GM12878 (cell line): Measurements from ENCODE around the gene HSPB1. TPM values are rescaled to one million over a fixed set of nuclear protein-coding genes. Genes with fewer than 3 reads are reported as not detected.

ENCODE experiments used
- BACH1 ChIP-seq: fragments of 450-650 bp; IDR thresholded peaks from 2 replicates; pipeline ENCODE4 v1.6.1; 2017; ENCODE audit warnings: mild to moderate bottlenecking, borderline replicate concordance
- BMI1 ChIP-seq: fragments of 450-650 bp; IDR thresholded peaks from 2 replicates; pipeline ENCODE4 v1.6.1; 2016; ENCODE audit warnings: mild to moderate bottlenecking, moderate library complexity, borderline replicate concordance
- CHD2 ChIP-seq: IDR thresholded peaks from 2 replicates; pipeline ENCODE4 v1.6.1; 2011; ENCODE audit warnings: low read depth, low read length, improper control_type of control experiment, borderline replicate concordance
- CREM ChIP-seq: IDR thresholded peaks from 2 replicates; pipeline ENCODE4 v1.6.1; 2014; ENCODE audit warnings: antibody characterized with exemption, low read depth
- EGR1 ChIP-seq, 2 experiments: IDR thresholded peaks; 1 replicate in 1 of 2; 2 replicates in 1 of 2; pipeline ENCODE4 v1.6.1; 2011 to 2012; ENCODE audit warnings: low read depth in 2 of 2, low read length in 2 of 2, borderline replicate concordance in 1 of 2, mild to moderate bottlenecking in 1 of 2, moderate library complexity in 1 of 2
- EP300 ChIP-seq, 2 experiments: fragments of 150-350 bp in 1 of 2; IDR thresholded peaks; 2 replicates each; pipeline ENCODE4 v1.6.1; 2011 to 2012; ENCODE audit warnings: low read depth in 2 of 2, low read length in 2 of 2, borderline replicate concordance in 1 of 2, improper control_type of control experiment in 1 of 2, inconsistent platforms in 1 of 2; ENCODE audit not compliant: control insufficient read depth in 1 of 2
- ESRRA ChIP-seq: IDR thresholded peaks from 2 replicates; pipeline ENCODE4 v1.6.1; 2012; ENCODE audit warnings: mild to moderate bottlenecking, low read length, improper control_type of control experiment
- EZH2 ChIP-seq: IDR thresholded peaks from 2 replicates; pipeline ENCODE4 v1.6.1; 2012; ENCODE audit warnings: low read depth, mild to moderate bottlenecking, control low read depth, inconsistent platforms, low read length, borderline replicate concordance; ENCODE audit not compliant: control insufficient read depth
- FOS ChIP-seq: IDR thresholded peaks from 3 replicates; pipeline ENCODE4 v1.6.1; 2011; ENCODE audit warnings: borderline replicate concordance; ENCODE audit not compliant: insufficient read length; ENCODE audit errors: extremely low read depth
- GATAD2B ChIP-seq: fragments of 450-650 bp; conservative IDR thresholded peaks from 2 replicates; pipeline ENCODE4 v1.6.1; 2017; ENCODE audit warnings: low read depth, mild to moderate bottlenecking, moderate library complexity
- HCFC1 ChIP-seq: fragments of 150-350 bp; IDR thresholded peaks from 2 replicates; pipeline ENCODE4 v1.6.1; 2014; ENCODE audit warnings: low read length
- IRF3 ChIP-seq: fragments of 450-650 bp; IDR thresholded peaks from 2 replicates; pipeline ENCODE4 v1.6.1; 2014; ENCODE audit warnings: mild to moderate bottlenecking
- MEF2A ChIP-seq: IDR thresholded peaks from 2 replicates; pipeline ENCODE4 v1.6.1; 2011; ENCODE audit warnings: low read depth, mild to moderate bottlenecking, low read length, moderate library complexity; ENCODE audit not compliant: insufficient read depth
- MXI1 ChIP-seq: fragments of 150-350 bp; IDR thresholded peaks from 2 replicates; pipeline ENCODE4 v1.6.1; 2011; ENCODE audit warnings: low read depth, mild to moderate bottlenecking, inconsistent platforms, low read length, improper control_type of control experiment
- NR2F1 ChIP-seq: fragments of 450-650 bp; conservative IDR thresholded peaks from 2 replicates; pipeline ENCODE4 v1.6.1; 2017; ENCODE audit warnings: mild to moderate bottlenecking
- NRF1 ChIP-seq: conservative IDR thresholded peaks from 2 replicates; pipeline ENCODE4 v1.6.1; 2011; ENCODE audit warnings: mild to moderate bottlenecking, low read depth, low read length, improper control_type of control experiment
- PML ChIP-seq: IDR thresholded peaks from 2 replicates; pipeline ENCODE4 v1.6.1; 2012; ENCODE audit warnings: low read length, inconsistent platforms
- POLR2AphosphoS2 ChIP-seq: IDR thresholded peaks from 2 replicates; pipeline ENCODE4 v1.6.1; 2011; ENCODE audit warnings: low read depth, mild to moderate bottlenecking, low read length, improper control_type of control experiment, moderate library complexity
- RAD51 ChIP-seq: fragments of 450-650 bp; IDR thresholded peaks from 2 replicates; pipeline ENCODE4 v1.6.1; 2016; ENCODE audit warnings: moderate library complexity, mild to moderate bottlenecking, inconsistent platforms
- RFX5 ChIP-seq: IDR thresholded peaks from 2 replicates; pipeline ENCODE4 v1.6.1; 2011; ENCODE audit warnings: low read depth, low read length, improper control_type of control experiment
- SREBF2 ChIP-seq: IDR thresholded peaks from 2 replicates; pipeline ENCODE4 v1.6.1; 2012; ENCODE audit warnings: mild to moderate bottlenecking, low read length
- ZBTB4 ChIP-seq: fragments of 450-650 bp; formaldehyde crosslinking; IDR thresholded peaks from 2 replicates; pipeline ENCODE4 v1.4.0; 2022; ENCODE audit warnings: mild to moderate bottlenecking, moderate library complexity
- ZNF217 ChIP-seq: fragments of 450-650 bp; IDR thresholded peaks from 2 replicates; pipeline ENCODE4 v1.6.1; 2017; ENCODE audit warnings: antibody characterized with exemption, mild to moderate bottlenecking
- ZSCAN29 ChIP-seq: fragments of 450-650 bp; IDR thresholded peaks from 2 replicates; pipeline ENCODE4 v1.6.1; 2017; ENCODE audit warnings: mild to moderate bottlenecking, moderate library complexity
- ZZZ3 ChIP-seq: IDR thresholded peaks from 2 replicates; pipeline ENCODE4 v1.6.1; 2011; ENCODE audit warnings: low read depth; ENCODE audit not compliant: control insufficient read depth, insufficient read length
- polyA plus RNA-seq, 11 experiments: library from polyadenylated mRNA; depleted of rRNA in 4 of 11; unstranded in 6 of 11; stranded (reverse) in 5 of 11; fragments of >200 nt; fragmentation: Nextera tagmentation in 4 of 11; fragmentation: Illumina TruSeq in 1 of 11; extraction: Ambion mirVana in 4 of 11; extraction: Trizol in 1 of 11; gene quantifications; 1 replicate in 1 of 11; 2 replicates in 10 of 11; pipeline versions ENCODE4 v1.2.1 to v1.2.3, GENCODE V29; 2011 to 2016; ENCODE audit warnings: inconsistent platforms in 2 of 11, missing spikeins in 2 of 11, low read depth in 1 of 11
- total RNA-seq, 4 experiments: library from RNA; depleted of rRNA in 3 of 4; stranded (reverse); fragments of >200 nt in 3 of 4; fragmentation: Illumina TruSeq in 1 of 4; extraction: Trizol in 1 of 4; gene quantifications; 2 replicates each; pipeline versions ENCODE4 v1.2.1 to v1.2.3, GENCODE V29; 2013 to 2021
- TF ChIP-seq, protein P1 (sequence below): IDR thresholded peaks from 2 replicates; pipeline ENCODE4 v1.6.1; 2011; ENCODE audit warnings: borderline replicate concordance, low read depth, mild to moderate bottlenecking, moderate library complexity, mixed read lengths, low read length; ENCODE audit not compliant: insufficient read depth; ENCODE audit errors: extremely low read length

The HSPB1 gene
- total and polyA plus RNA-seq, 10 of the 15 experiments (the other 5 are each of a cell fraction or from before 2014, with no cell fraction given) = 13.7 to 297 (median 62.0) TPM

DNA sequence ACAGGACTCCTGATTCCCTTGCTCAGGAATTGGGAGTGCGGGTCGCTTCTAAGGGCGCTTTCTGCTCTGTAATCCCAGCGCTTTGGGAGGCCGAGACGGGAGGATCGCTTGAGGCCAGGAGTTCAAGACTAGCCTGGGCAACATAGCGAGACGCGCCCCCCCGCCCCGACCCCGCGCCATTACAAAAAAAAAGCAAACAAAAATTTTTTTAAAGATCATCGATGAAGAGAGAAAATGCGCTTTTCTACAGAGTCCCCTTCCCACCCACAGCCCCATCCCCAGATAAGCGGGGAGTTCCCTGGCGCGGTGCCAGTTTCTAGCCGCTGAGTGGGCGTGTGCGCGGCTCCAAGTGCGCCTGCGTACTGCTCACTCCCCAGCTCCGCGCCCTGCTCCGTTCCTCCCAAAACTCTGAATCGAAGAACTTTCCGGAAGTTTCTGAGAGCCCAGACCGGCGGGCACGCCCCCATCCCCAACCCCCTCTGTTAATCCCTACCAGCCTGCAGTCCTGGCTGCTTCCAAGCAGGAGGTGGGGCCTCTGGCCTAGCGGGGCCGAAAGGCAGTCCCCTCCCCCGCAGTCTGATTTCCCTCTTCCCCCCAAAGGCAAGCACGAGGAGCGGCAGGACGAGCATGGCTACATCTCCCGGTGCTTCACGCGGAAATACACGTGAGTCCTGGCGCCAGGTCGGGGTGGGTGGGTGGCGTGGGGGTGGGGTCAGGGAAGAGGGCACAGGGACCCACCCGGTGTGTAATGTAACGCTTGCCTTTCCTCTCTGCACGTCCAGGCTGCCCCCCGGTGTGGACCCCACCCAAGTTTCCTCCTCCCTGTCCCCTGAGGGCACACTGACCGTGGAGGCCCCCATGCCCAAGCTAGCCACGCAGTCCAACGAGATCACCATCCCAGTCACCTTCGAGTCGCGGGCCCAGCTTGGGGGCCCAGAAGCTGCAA lies 1.0 kb downstream of the HSPB1 start (continued):
- TF ChIP-seq ZBTB4 (CRISPR knock-in tag) (no peak), BACH1 (no peak), EZH2 (no peak), FOS (no peak), ZZZ3 (no peak), ZSCAN29 (no peak), IRF3 (no peak), POLR2AphosphoS2 (no peak; the same call in none of the 2 replicates), GATAD2B (no peak), SREBF2 (no peak), NRF1 (peak; percentile 48), EGR1 (IDR thresholded peaks at IDR 0.05; ENCODE audit: borderline replicate concordance in 1 of 2, low read depth in 2 of 2, low read length in 2 of 2) (peak in 1 of 2 experiments; percentile 91; a peak in 2 of 3 replicates), RAD51 (no peak), ESRRA (no peak), MXI1 (peak; percentile 19; the same call in 1 of the 2 replicates), CREM (no peak), EP300 (IDR thresholded peaks at IDR 0.05; ENCODE audit: borderline replicate concordance in 1 of 2, control insufficient read depth in 1 of 2, low read depth in 2 of 2, low read length in 2 of 2) (no peak), ZNF217 (peak; percentile 43; the same call in 1 of the 2 replicates), HCFC1 (no peak), RFX5 (no peak), BMI1 (no peak), MEF2A (no peak), NR2F1 (no peak), CHD2 (peak; percentile 58; the same call in 1 of the 2 replicates), PML (no peak)
- TF ChIP-seq, protein P1, sequence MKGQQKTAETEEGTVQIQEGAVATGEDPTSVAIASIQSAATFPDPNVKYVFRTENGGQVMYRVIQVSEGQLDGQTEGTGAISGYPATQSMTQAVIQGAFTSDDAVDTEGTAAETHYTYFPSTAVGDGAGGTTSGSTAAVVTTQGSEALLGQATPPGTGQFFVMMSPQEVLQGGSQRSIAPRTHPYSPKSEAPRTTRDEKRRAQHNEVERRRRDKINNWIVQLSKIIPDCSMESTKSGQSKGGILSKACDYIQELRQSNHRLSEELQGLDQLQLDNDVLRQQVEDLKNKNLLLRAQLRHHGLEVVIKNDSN = no peak
